Muscle layer of colon (tissue), 2 donors: ENCODE measurements around the gene CEP43.

Experiments
- H3K27ac ChIP-seq: one replicate; pipeline ENCODE4 v1.7.0; 2013; ENCODE audit warnings: low read depth, mild to moderate bottlenecking, low read length, moderate library complexity
- H3K27me3 ChIP-seq, 2 donors: one replicate each; pipeline ENCODE4 v1.7.0; 2013; ENCODE audit warnings: low read length in 2 of 2, mild to moderate bottlenecking in 2 of 2; ENCODE audit not compliant: insufficient read depth in 2 of 2, control insufficient read depth in 1 of 2
- H3K36me3 ChIP-seq: one replicate; pipeline ENCODE4 v1.7.0; 2013; ENCODE audit warnings: mild to moderate bottlenecking, low read length; ENCODE audit not compliant: insufficient read depth
- H3K4me1 ChIP-seq: one replicate; pipeline ENCODE4 v1.7.0; 2013; ENCODE audit warnings: mild to moderate bottlenecking, low read length; ENCODE audit not compliant: insufficient read depth
- H3K4me3 ChIP-seq, 2 donors: one replicate each; pipeline ENCODE4 v1.7.0; 2013; ENCODE audit warnings: low read length in 2 of 2, low read depth in 1 of 2, mild to moderate bottlenecking in 1 of 2, moderate library complexity in 1 of 2
- H3K9ac ChIP-seq: one replicate; pipeline ENCODE4 v1.7.0; 2013; ENCODE audit warnings: low read length
- H3K9me3 ChIP-seq: one replicate; pipeline ENCODE4 v1.7.0; 2013; ENCODE audit warnings: mild to moderate bottlenecking, low read length
- donor health status: abdominal sarcoma.
- donor health status: Adenocarcinoma of cecum.

The CEP43 gene

DNA sequence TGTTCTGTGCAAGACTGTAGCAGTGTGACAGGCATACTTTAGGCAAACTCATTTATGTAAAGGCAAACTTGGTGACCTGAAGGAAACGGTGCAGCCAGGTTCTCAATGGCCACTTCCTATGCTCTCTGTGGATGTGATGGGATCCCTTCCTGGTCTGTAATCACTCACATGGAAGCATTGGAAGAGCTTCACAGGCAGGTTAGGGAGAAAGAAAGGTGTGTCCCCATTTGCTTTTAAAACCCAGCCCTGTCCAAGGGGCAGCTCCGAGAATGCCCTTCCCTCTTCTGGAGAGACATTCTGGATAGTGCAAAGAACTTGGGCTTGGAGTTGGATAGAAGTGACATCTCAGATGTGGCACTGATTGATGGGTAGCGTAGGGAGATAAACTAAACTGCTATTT lies 28.1 kb downstream of the CEP43 start:
- no peak overlapping the region for H3K9ac ChIP-seq
- H3K36me3 ChIP-seq: peaks cover 34% of the 10 kb centered on the region
- no peak overlapping the region for H3K27ac ChIP-seq
- no peaks in the 10 kb centered on the region for H3K9me3 ChIP-seq
- no peak overlapping the region for H3K4me3 ChIP-seq
- H3K4me1 ChIP-seq: no peaks in the 10 kb centered on the region
- no peaks in the 10 kb centered on the region for H3K27me3 ChIP-seq

- Histone ChIP-seq H3K4me1 (no peaks in the 10 kb centered on the region), H3K9ac (no peak overlapping the region), H3K36me3 (peaks cover 34% of the 10 kb centered on the region), H3K4me3 (no peak overlapping the region), H3K9me3 (no peaks in the 10 kb centered on the region), H3K27me3 (no peaks in the 10 kb centered on the region), H3K27ac (no peak overlapping the region)
Observed at GRCh38 chr6:167027772-167028171, 28.6 kb downstream of the CEP43 start.

GRCh38 chr6:167030222-167031072 lies 31.2 kb downstream of the CEP43 start:
- Histone ChIP-seq H3K4me1 (no peaks in the 10 kb centered on the region), H3K9me3 (no peaks in the 10 kb centered on the region), H3K4me3 (no peak overlapping the region), H3K9ac (no peak overlapping the region), H3K27ac (no peak overlapping the region), H3K36me3 (peaks cover 41% of the 10 kb centered on the region), H3K27me3 (no peaks in the 10 kb centered on the region)

- Histone ChIP-seq H3K4me1 (no peaks in the 10 kb centered on the region), H3K9ac (no peak overlapping the region), H3K36me3 (peaks cover 37% of the 10 kb centered on the region), H3K4me3 (no peak overlapping the region), H3K27me3 (no peaks in the 10 kb centered on the region), H3K9me3 (no peaks in the 10 kb centered on the region), H3K27ac (no peak overlapping the region)
Observed at GRCh38 chr6:167031082-167031709, 32.0 kb downstream of the CEP43 start.

GRCh38 chr6:167034056-167034455 lies 34.9 kb downstream of the CEP43 start:
- Histone ChIP-seq H3K27me3 (no peaks in the 10 kb centered on the region), H3K9me3 (no peaks in the 10 kb centered on the region), H3K9ac (no peak overlapping the region), H3K4me3 (no peak overlapping the region), H3K36me3 (peaks cover 21% of the 10 kb centered on the region), H3K27ac (no peak overlapping the region), H3K4me1 (no peaks in the 10 kb centered on the region)

DNA sequence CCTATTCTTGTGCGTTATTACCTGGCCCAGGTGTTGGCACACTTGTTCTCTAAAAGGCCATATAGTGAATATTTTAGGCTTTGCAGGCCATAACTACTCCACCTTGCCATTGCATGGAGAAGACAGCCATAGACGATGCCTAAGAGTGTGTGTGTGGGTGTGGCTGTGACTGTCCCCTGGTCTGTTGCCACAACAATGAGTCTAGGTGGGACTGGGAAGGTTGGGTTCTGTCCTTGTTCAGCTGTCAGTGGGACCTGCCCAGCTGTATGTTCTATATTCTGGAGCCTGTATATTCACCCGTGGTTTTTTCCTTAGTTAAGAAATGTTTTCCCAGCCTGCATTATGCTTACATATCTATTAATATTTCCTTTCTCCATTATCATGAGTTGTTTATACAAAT lies 38.6 kb downstream of the CEP43 start:
- H3K4me3 ChIP-seq: no peak overlapping the region
- H3K9ac ChIP-seq: no peak overlapping the region
- H3K36me3 ChIP-seq: peaks cover 13% of the 10 kb centered on the region

GRCh38 chr6:167044696-167045095 lies 45.5 kb downstream of the CEP43 start:
- no peaks in the 10 kb centered on the region for H3K9me3 ChIP-seq
- H3K27me3 ChIP-seq: no peaks in the 10 kb centered on the region
- H3K4me3 ChIP-seq: no peak overlapping the region
- H3K27ac ChIP-seq: no peak overlapping the region
- no peaks in the 10 kb centered on the region for H3K4me1 ChIP-seq
- H3K36me3 ChIP-seq: peaks cover 7% of the 10 kb centered on the region
- H3K9ac ChIP-seq: no peak overlapping the region

More for the DNA sequence above, 38.6 kb downstream of the CEP43 start:
- H3K27me3 ChIP-seq: no peaks in the 10 kb centered on the region
- no peaks in the 10 kb centered on the region for H3K9me3 ChIP-seq
- H3K4me1 ChIP-seq: no peaks in the 10 kb centered on the region
- no peak overlapping the region for H3K27ac ChIP-seq

GRCh38 chr6:167045828-167046580 lies 46.8 kb downstream of the CEP43 start:
- no peak overlapping the region for H3K27ac ChIP-seq
- H3K9ac ChIP-seq: no peak overlapping the region
- H3K27me3 ChIP-seq: no peaks in the 10 kb centered on the region
- no peaks in the 10 kb centered on the region for H3K9me3 ChIP-seq
- H3K36me3 ChIP-seq: peaks cover 7% of the 10 kb centered on the region
- no peaks in the 10 kb centered on the region for H3K4me1 ChIP-seq
- H3K4me3 ChIP-seq: no peak overlapping the region

DNA sequence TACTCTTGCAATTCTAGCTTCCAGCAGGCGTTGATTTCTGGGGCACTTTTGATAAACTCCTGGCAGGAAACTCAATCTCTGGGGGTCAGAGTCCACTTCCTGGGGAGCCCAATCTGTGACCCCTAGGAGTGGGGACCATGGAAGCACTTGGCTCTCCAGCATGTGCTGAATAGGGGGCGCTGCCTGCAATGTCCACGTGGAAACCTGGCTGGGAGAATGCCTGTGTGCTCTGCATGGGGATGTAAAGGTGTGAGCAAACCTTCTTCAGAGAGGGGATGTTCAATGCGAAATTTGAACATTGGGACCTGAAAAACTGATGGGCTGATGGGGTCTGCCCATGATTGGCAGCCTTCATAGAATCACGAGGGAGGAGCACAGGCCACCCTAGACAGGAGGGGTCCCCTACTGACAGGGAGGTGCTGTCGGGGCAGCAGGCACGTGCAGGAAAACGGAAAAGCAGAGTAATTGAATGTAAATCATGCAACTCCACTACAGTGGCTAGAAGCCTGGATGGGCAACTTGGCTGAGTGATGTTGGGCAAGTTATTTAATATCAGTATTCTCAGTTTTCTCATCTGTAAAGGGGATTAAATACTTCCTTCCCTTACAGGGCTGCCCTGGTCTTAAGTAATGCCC lies 47.8 kb downstream of the CEP43 start:
- no peaks in the 10 kb centered on the region for H3K9me3 ChIP-seq

GRCh38 chr6:167047554-167047953 lies 48.4 kb downstream of the CEP43 start:
- Histone ChIP-seq H3K36me3 (peaks cover 7% of the 10 kb centered on the region), H3K9me3 (no peaks in the 10 kb centered on the region), H3K9ac (no peak overlapping the region), H3K27ac (no peak overlapping the region), H3K4me1 (no peaks in the 10 kb centered on the region), H3K27me3 (no peaks in the 10 kb centered on the region), H3K4me3 (no peak overlapping the region)

More for the DNA sequence above, 47.8 kb downstream of the CEP43 start:
- H3K36me3 ChIP-seq: peaks cover 7% of the 10 kb centered on the region
- H3K4me3 ChIP-seq: no peak overlapping the region
- H3K27me3 ChIP-seq: no peaks in the 10 kb centered on the region
- no peak overlapping the region for H3K9ac ChIP-seq
- H3K4me1 ChIP-seq: no peaks in the 10 kb centered on the region
- H3K27ac ChIP-seq: no peak overlapping the region
